Endothelial cell of umbilical vein (primary cell): ENCODE data around the gene SMOC2. TPM values are rescaled to one million over a fixed set of nuclear protein-coding genes. Genes with fewer than 3 reads are reported as not detected.

ENCODE experiments used
- BruUV-seq: library from RNA; stranded (reverse); fragments of 400-500 nt; replicated peaks from 2 replicates; lab custom pipeline; 2021; lab: Mats Ljungman, UMichigan
- CTCF ChIA-PET: fragments of 300-600, 350-600 bp; sonication (Branson Sonifier 250); formaldehyde crosslinking; loops from one replicate; lab custom pipeline; 2021; ENCODE audit warnings: antibody characterized with exemption, inconsistent platforms; lab: Charles Lee
- POLR2A ChIA-PET: fragments of 300-600, 350-600 bp; sonication (Branson Sonifier 250); formaldehyde crosslinking; loops from one replicate; lab custom pipeline; 2021; ENCODE audit warnings: antibody characterized with exemption, inconsistent platforms; lab: Charles Lee
- DNase-seq: peaks from one replicate; pipeline ENCODE4 v3.0.0-alpha.2; 2011; ENCODE audit warnings: low read depth, low spot score
- FAIRE-seq: peaks from 2 replicates; lab custom pipeline; 2011; peaks lifted over from hg19 to GRCh38; lab: Jason Lieb, UNC
- H2AFZ ChIP-seq: 2 replicates; pipeline ENCODE4 v1.6.0; 2012; ENCODE audit warnings: low read depth, low read length, control low read depth, inconsistent platforms
- H3K27ac ChIP-seq: 2 replicates; pipeline ENCODE4 v1.5.1; 2011; ENCODE audit warnings: low read depth, mild to moderate bottlenecking, control low read depth, low read length, moderate library complexity; ENCODE audit not compliant: insufficient read depth
- H3K27me3 ChIP-seq, 2 experiments: 2 replicates each; pipeline versions ENCODE4 v1.6.0 to v1.6.1; 2011; ENCODE audit warnings: low read length in 2 of 2, mixed read lengths in 1 of 2; ENCODE audit not compliant: control insufficient read depth in 2 of 2, insufficient read depth in 2 of 2
- H3K36me3 ChIP-seq, 2 experiments: 2 replicates in 1 of 2; 3 replicates in 1 of 2; pipeline ENCODE4 v1.5.1; 2011; ENCODE audit warnings: low read length in 2 of 2, mild to moderate bottlenecking in 1 of 2, moderate library complexity in 1 of 2; ENCODE audit not compliant: control insufficient read depth in 2 of 2, insufficient read depth in 2 of 2; ENCODE audit errors: extremely low read depth in 1 of 2
- H3K4me1 ChIP-seq: 3 replicates; pipeline ENCODE4 v1.5.1; 2011; ENCODE audit warnings: mild to moderate bottlenecking, low read length; ENCODE audit not compliant: control insufficient read depth, insufficient read depth; ENCODE audit errors: extremely low read depth
- H3K4me2 ChIP-seq: 2 replicates; pipeline ENCODE4 v1.6.1; 2011; ENCODE audit warnings: low read length, control low read depth, mixed read lengths; ENCODE audit not compliant: insufficient read depth
- H3K4me3 ChIP-seq, 3 experiments: fragments of 200-600 bp in 1 of 3; sonication (generic), shearing (Covaris generic) in 1 of 3; replicated peaks in 1 of 3; 2 replicates each; pipeline ENCODE4 v1.5.1; 2011 to 2016; ENCODE audit warnings: control low read depth in 3 of 3, low read length in 3 of 3, mild to moderate bottlenecking in 2 of 3, inconsistent platforms in 1 of 3, low read depth in 1 of 3, moderate library complexity in 1 of 3; ENCODE audit not compliant: insufficient read depth in 1 of 3
- H3K79me2 ChIP-seq: 2 replicates; pipeline ENCODE4 v1.6.0; 2012; ENCODE audit warnings: low read length, inconsistent platforms; ENCODE audit not compliant: control insufficient read depth, insufficient read depth
- H3K9ac ChIP-seq: replicated peaks from 2 replicates; pipeline ENCODE3; 2011; ENCODE audit warnings: low read length, control low read depth; ENCODE audit not compliant: insufficient read depth; ENCODE audit errors: extremely low read depth
- H3K9me1 ChIP-seq: replicated peaks from 3 replicates; pipeline ENCODE4 v1.6.0; 2011; ENCODE audit warnings: mild to moderate bottlenecking, low read length; ENCODE audit not compliant: control insufficient read depth, insufficient read depth; ENCODE audit errors: extremely low read depth
- H3K9me3 ChIP-seq: replicated peaks from 2 replicates; pipeline ENCODE4 v1.5.1; 2012; ENCODE audit warnings: low read length, inconsistent platforms; ENCODE audit not compliant: control insufficient read depth, insufficient read depth
- H4K20me1 ChIP-seq: replicated peaks from 2 replicates; pipeline ENCODE3; 2011; ENCODE audit warnings: mild to moderate bottlenecking, low read length; ENCODE audit not compliant: control insufficient read depth, insufficient read depth; ENCODE audit errors: extremely low read depth
- EZH2 ChIP-seq: IDR thresholded peaks from 2 replicates; pipeline ENCODE4 v1.6.1; 2012; ENCODE audit warnings: borderline replicate concordance, low read depth, mild to moderate bottlenecking, moderate library complexity, low read length, inconsistent platforms; ENCODE audit not compliant: severe bottlenecking
- FOS ChIP-seq: IDR thresholded peaks from 2 replicates; pipeline ENCODE4 v1.6.1; 2011; ENCODE audit warnings: mild to moderate bottlenecking, low read length, moderate library complexity, borderline replicate concordance; ENCODE audit not compliant: insufficient read depth
- GATA2 ChIP-seq: IDR thresholded peaks from 2 replicates; pipeline ENCODE4 v1.7.0; 2011; ENCODE audit warnings: low read depth, mild to moderate bottlenecking, moderate library complexity, mixed read lengths, low read length; ENCODE audit not compliant: insufficient read length, insufficient read depth
- JUN ChIP-seq: IDR thresholded peaks from 2 replicates; pipeline ENCODE4 v1.6.1; 2011; ENCODE audit warnings: borderline replicate concordance, low read depth; ENCODE audit not compliant: insufficient read length, insufficient read depth
- MYC ChIP-seq: IDR thresholded peaks from one replicate; pipeline ENCODE4 v1.6.1; 2011; ENCODE audit warnings: mild to moderate bottlenecking, low read depth, low read length
- POLR2A ChIP-seq: IDR thresholded peaks from 2 replicates; pipeline ENCODE4 v1.6.1; 2012; ENCODE audit warnings: low read depth, mild to moderate bottlenecking, control low read depth, low read length
- POLR2AphosphoS5 ChIP-seq: IDR thresholded peaks from 2 replicates; pipeline ENCODE4 v1.6.1; 2012; ENCODE audit warnings: low read depth, mild to moderate bottlenecking, control low read depth, low read length, moderate library complexity; ENCODE audit not compliant: insufficient read depth
- dilution Hi-C: fragments of 300-500 bp; cut with MboI; formaldehyde crosslinking; loops from one replicate; pipeline ENCODE4 v1.15.0; 2019; ENCODE audit warnings: low sequenced_read_pairs; ENCODE audit not compliant: extremely low pct_ligation_motif_present
- intact Hi-C: fragments of 100-400 bp; cut with micrococcal nuclease; formaldehyde crosslinking; loops from one replicate; pipeline ENCODE4 v1.10.0; 2022
- polyA plus RNA-seq, 4 experiments: library from polyadenylated mRNA; depleted of rRNA in 3 of 4; stranded (reverse) in 3 of 4; unstranded in 1 of 4; fragments of >200 nt; gene quantifications; 2 replicates each; pipeline versions ENCODE4 v1.2.1 to v1.2.3, GENCODE V29; 2011 to 2012; ENCODE audit warnings: missing spikeins in 1 of 4
- total RNA-seq: library from RNA; stranded (reverse); gene quantifications from 2 replicates; pipeline ENCODE4 v1.2.3, GENCODE V29; 2021
- TF ChIP-seq, protein P1 (sequence below): IDR thresholded peaks from 2 replicates; pipeline ENCODE4 v1.6.1; 2011; ENCODE audit not compliant: insufficient read depth, insufficient read length
- TF ChIP-seq, protein P2 (sequence below), 2 donors: IDR thresholded peaks; 1 replicate in 1 of 2; 2 replicates in 1 of 2; pipeline ENCODE4 v1.5.1; 2011; ENCODE audit warnings: low read length in 2 of 2, mild to moderate bottlenecking in 2 of 2, moderate library complexity in 2 of 2, control low read depth in 1 of 2, inconsistent platforms in 1 of 2, low read depth in 1 of 2; ENCODE audit not compliant: insufficient read depth in 1 of 2; ENCODE audit errors: extremely low read depth in 1 of 2

SMOC2 gene
- total and polyA plus RNA-seq, 2 donors (not counting 3 experiments of a cell fraction or from before 2014, with no cell fraction given), result not detected

DNA sequence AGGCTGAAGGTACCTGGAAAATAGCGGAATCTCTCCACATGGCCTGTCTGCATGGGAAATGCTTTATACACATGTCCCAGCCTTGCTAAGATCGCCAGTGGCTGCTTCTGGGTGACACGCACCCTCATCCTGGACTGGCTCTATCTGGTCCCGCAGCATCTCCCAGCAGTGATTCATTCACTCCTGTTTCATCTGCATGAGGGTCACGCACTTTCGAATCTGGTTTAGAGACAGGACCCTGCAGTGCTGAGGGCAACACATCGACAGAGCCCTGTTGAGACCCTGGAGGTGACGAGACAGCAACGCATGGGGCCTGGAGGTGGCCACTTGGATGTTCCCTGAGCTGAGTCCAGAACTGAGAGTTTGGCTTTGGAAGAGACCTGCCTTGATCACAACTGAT is 136.5 kb downstream of the SMOC2 start:
- Histone ChIP-seq H4K20me1 (no peaks in the 10 kb centered on the region), H3K9me3 (peaks cover 2% of the 10 kb centered on the region), H3K27me3 (no peaks in the 10 kb centered on the region), H3K4me1 (no peaks in the 10 kb centered on the region), H3K36me3 (no peaks in the 10 kb centered on the region), H3K4me3 (no peak overlapping the region), H3K27ac (no peak overlapping the region), H3K4me2 (no peak overlapping the region), H3K79me2 (no peaks in the 10 kb centered on the region), H3K9ac (no peak overlapping the region), H2AFZ (no peak overlapping the region), H3K9me1 (no peaks in the 10 kb centered on the region)
- no peak for TF ChIP-seq POLR2A
- TF ChIP-seq, protein P1, sequence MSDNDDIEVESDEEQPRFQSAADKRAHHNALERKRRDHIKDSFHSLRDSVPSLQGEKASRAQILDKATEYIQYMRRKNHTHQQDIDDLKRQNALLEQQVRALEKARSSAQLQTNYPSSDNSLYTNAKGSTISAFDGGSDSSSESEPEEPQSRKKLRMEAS, result no peak
- TF ChIP-seq FOS, result no peak
- TF ChIP-seq POLR2AphosphoS5, result no peak
- TF ChIP-seq MYC, result no peak
- TF ChIP-seq, protein P2, sequence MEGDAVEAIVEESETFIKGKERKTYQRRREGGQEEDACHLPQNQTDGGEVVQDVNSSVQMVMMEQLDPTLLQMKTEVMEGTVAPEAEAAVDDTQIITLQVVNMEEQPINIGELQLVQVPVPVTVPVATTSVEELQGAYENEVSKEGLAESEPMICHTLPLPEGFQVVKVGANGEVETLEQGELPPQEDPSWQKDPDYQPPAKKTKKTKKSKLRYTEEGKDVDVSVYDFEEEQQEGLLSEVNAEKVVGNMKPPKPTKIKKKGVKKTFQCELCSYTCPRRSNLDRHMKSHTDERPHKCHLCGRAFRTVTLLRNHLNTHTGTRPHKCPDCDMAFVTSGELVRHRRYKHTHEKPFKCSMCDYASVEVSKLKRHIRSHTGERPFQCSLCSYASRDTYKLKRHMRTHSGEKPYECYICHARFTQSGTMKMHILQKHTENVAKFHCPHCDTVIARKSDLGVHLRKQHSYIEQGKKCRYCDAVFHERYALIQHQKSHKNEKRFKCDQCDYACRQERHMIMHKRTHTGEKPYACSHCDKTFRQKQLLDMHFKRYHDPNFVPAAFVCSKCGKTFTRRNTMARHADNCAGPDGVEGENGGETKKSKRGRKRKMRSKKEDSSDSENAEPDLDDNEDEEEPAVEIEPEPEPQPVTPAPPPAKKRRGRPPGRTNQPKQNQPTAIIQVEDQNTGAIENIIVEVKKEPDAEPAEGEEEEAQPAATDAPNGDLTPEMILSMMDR (IDR thresholded peaks at IDR 0.05; ENCODE audit: extremely low read depth in 1 of 2, insufficient read depth in 1 of 2, low read depth in 1 of 2, low read length in 2 of 2), result no peak
- TF ChIP-seq EZH2, result no peak
- TF ChIP-seq JUN, result no peak
- TF ChIP-seq GATA2, result no peak
- BruUV-seq, result no TSS peak
- ChIA-PET CTCF (no interaction called here), POLR2A (no interaction called here)
- DNase-seq, result no peak
- dilution Hi-C loops, result no loop called here
- no peak for FAIRE-seq
- intact Hi-C loops, result no loop called here
